HG02943 (cell line): Measurements from ENCODE around the gene ADAMTSL3.
"Not testable (repeated sequence)": the region's sequence is repeated elsewhere in the genome, so short reads cannot be mapped to it uniquely, and the experiment has no call there.

Experiments used
- ATAC-seq: cut with Tn5 transposase; IDR thresholded peaks from one replicate; pipeline ENCODE4 v1.9.1; 2021; ENCODE audit warnings: mild to moderate bottlenecking, low read depth, moderate library complexity; ENCODE audit not compliant: unreplicated experiment

Gene ADAMTSL3

GRCh38 chr15:84063674-84064073 lies 409.8 kb downstream of the ADAMTSL3 start:
- not testable (repeated sequence) for ATAC-seq

GRCh38 chr15:84068674-84069073 lies 414.8 kb downstream of the ADAMTSL3 start:
- ATAC-seq = not testable (repeated sequence)

GRCh38 chr15:84078038-84078437 lies 424.1 kb downstream of the ADAMTSL3 start:
- ATAC-seq = not testable (repeated sequence)

- ATAC-seq = not testable (repeated sequence)
Observed at GRCh38 chr15:84079325-84079884, 425.5 kb downstream of the ADAMTSL3 start.

- peak; percentile 79 for ATAC-seq
Observed at GRCh38 chr15:84079885-84080777, 426.2 kb downstream of the ADAMTSL3 start.

- ATAC-seq = not testable (repeated sequence)
Observed at GRCh38 chr15:84080778-84081084, 426.8 kb downstream of the ADAMTSL3 start.

GRCh38 chr15:84081391-84082168 lies 427.7 kb downstream of the ADAMTSL3 start:
- no peak for ATAC-seq

GRCh38 chr15:84082739-84083138 lies 428.8 kb downstream of the ADAMTSL3 start:
- ATAC-seq = no peak

- ATAC-seq = not testable (repeated sequence)
Observed at GRCh38 chr15:84086071-84086470, 432.1 kb downstream of the ADAMTSL3 start.
